ENCODE results near the gene CPA1.

Gene CPA1

DNA sequence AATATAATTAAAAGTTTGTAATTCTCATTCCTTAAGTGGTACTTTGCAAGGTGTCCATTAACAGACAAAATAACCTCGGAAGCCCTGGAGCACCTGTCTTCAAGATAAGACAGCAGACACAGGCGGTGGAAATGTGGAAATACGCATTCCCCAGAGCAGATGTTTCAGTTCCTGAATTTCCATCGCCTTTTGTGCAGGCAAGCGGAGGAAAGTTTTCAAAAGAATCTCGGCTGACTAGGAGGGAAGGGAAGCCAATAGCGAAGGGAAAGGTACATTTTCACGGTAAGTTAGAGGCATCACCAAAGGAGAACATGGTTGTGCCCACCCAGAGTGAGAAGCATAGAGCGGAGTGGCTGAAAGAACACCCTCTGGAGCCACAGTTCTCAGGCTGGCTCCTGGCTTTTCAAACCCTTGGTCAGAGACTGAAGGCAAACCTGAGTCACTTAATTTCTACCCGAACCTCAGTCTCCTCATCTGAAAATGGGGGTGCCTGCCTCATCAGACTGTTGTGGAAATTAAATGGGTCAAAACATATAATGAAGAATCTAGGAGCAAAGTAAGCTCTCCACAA lies 13.6 kb downstream of the CPA1 start:
- H3K4me3 ChIP-seq (ENCODE audit: insufficient read depth, low read length, poor library complexity, severe bottlenecking): no peak overlapping the region
- no peaks in the 10 kb centered on the region for H4K20me1 ChIP-seq (ENCODE audit: low read depth, low read length)
- no peak overlapping the region for H3K9ac ChIP-seq (ENCODE audit: low read length)
- no peak overlapping the region for H2AFZ ChIP-seq (ENCODE audit: low read depth, low read length, severe bottlenecking)
- no peaks in the 10 kb centered on the region for H3F3A ChIP-seq (ENCODE audit: insufficient read depth)
- no peaks in the 10 kb centered on the region for H3K27me3 ChIP-seq (ENCODE audit: low read length)
- no peaks in the 10 kb centered on the region for H3K9me2 ChIP-seq (replicated peaks; ENCODE audit: insufficient read depth, low read length)
- no peak overlapping the region for H3K4me2 ChIP-seq (ENCODE audit: low read depth, low read length, poor library complexity, severe bottlenecking)
- H3K36me3 ChIP-seq (ENCODE audit: low read length): no peaks in the 10 kb centered on the region
- H3K27ac ChIP-seq (ENCODE audit: low read depth, low read length): no peak overlapping the region
- TF ChIP-seq, protein P1, sequence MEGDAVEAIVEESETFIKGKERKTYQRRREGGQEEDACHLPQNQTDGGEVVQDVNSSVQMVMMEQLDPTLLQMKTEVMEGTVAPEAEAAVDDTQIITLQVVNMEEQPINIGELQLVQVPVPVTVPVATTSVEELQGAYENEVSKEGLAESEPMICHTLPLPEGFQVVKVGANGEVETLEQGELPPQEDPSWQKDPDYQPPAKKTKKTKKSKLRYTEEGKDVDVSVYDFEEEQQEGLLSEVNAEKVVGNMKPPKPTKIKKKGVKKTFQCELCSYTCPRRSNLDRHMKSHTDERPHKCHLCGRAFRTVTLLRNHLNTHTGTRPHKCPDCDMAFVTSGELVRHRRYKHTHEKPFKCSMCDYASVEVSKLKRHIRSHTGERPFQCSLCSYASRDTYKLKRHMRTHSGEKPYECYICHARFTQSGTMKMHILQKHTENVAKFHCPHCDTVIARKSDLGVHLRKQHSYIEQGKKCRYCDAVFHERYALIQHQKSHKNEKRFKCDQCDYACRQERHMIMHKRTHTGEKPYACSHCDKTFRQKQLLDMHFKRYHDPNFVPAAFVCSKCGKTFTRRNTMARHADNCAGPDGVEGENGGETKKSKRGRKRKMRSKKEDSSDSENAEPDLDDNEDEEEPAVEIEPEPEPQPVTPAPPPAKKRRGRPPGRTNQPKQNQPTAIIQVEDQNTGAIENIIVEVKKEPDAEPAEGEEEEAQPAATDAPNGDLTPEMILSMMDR (IDR thresholded peaks at IDR 0.05; ENCODE audit: insufficient read depth, low read length, poor library complexity, severe bottlenecking): no peak
- TF ChIP-seq EZH2phosphoT487 (conservative IDR thresholded peaks at IDR 0.05; ENCODE audit: low read length): no peak
- H3K79me2 ChIP-seq (ENCODE audit: insufficient read depth, low read length): no peaks in the 10 kb centered on the region
- H3K9me3 ChIP-seq (ENCODE audit: insufficient read depth, low read length): no peaks in the 10 kb centered on the region

DNA sequence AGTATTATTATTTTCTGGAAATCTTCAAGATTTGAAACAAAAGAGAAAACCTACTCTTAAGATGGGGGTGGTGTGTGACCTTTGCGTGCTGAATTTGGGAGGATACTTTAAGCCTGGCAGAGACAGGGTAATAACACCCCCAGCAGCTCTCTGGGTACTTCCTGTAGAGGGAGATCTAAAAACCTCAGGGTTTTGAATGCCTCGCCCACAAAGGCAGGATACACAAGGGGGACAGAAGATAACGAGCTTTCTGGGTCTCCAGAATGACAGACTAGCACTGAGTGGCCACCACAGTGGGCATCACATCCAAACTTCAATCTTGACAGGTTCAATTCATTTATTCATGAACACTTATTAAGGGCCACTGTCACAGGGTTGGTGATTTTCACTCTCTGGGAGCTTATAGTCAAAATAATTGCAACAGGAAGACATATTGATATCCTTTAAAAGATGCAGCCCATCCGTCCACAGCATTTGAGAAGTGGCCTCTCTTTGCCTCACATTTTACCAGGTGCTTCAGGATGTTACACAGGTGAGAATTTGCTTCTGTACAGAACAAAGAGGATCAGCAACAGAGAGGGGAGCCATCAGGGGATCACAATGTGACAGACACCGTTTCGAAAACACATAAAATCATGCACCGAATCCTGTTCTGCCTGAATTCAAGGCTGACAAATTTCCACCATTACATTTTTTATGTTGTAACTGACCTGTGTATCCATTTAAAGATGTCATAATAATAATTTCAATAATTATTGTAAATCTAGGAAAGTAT lies 14.3 kb downstream of the CPA1 start:
- H3K9me3 ChIP-seq (ENCODE audit: insufficient read depth, low read length): no peaks in the 10 kb centered on the region
- H3K9ac ChIP-seq (ENCODE audit: low read length): no peak overlapping the region
- H2AFZ ChIP-seq (ENCODE audit: low read depth, low read length, severe bottlenecking): no peak overlapping the region
- H3K79me2 ChIP-seq (ENCODE audit: insufficient read depth, low read length): no peaks in the 10 kb centered on the region
- no peaks in the 10 kb centered on the region for H3K9me2 ChIP-seq (replicated peaks; ENCODE audit: insufficient read depth, low read length)
- no peak overlapping the region for H3K4me3 ChIP-seq (ENCODE audit: insufficient read depth, low read length, poor library complexity, severe bottlenecking)
- H3K4me2 ChIP-seq (ENCODE audit: low read depth, low read length, poor library complexity, severe bottlenecking): no peak overlapping the region
- no peak overlapping the region for H3K27ac ChIP-seq (ENCODE audit: low read depth, low read length)
- no peak for TF ChIP-seq EZH2phosphoT487 (conservative IDR thresholded peaks at IDR 0.05; ENCODE audit: low read length)
- TF ChIP-seq, protein P1 (IDR thresholded peaks at IDR 0.05; ENCODE audit: insufficient read depth, low read length, poor library complexity, severe bottlenecking): no peak
- H4K20me1 ChIP-seq (ENCODE audit: low read depth, low read length): no peaks in the 10 kb centered on the region
- no peaks in the 10 kb centered on the region for H3K36me3 ChIP-seq (ENCODE audit: low read length)
- no peaks in the 10 kb centered on the region for H3K27me3 ChIP-seq (ENCODE audit: low read length)
- H3F3A ChIP-seq (ENCODE audit: insufficient read depth): no peaks in the 10 kb centered on the region

DNA sequence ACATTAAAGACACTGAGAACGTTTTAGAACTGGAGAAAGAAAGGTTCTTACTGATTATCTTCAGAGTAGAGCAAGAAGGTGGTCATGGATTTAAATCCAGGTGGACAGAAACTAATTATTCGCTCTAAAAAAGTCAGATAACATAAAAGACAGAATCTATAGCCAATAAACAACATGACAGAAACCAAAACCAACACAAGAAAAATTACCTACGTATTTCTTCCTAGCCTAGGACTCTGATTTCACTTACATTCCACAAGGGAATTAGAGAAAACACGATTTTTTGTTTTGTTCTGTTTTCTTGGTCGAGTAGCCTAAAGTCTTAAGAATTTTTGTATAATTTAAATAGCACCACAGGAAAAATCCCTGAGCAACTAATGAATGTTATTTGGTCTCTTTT lies 15.1 kb downstream of the CPA1 start:
- H3K9me2 ChIP-seq (replicated peaks; ENCODE audit: insufficient read depth, low read length): no peaks in the 10 kb centered on the region
- H3K4me2 ChIP-seq (ENCODE audit: low read depth, low read length, poor library complexity, severe bottlenecking): no peak overlapping the region
- no peak overlapping the region for H2AFZ ChIP-seq (ENCODE audit: low read depth, low read length, severe bottlenecking)
- no peak overlapping the region for H3K4me3 ChIP-seq (ENCODE audit: insufficient read depth, low read length, poor library complexity, severe bottlenecking)
- no peaks in the 10 kb centered on the region for H3F3A ChIP-seq (ENCODE audit: insufficient read depth)
- H3K27me3 ChIP-seq (ENCODE audit: low read length): no peaks in the 10 kb centered on the region
- no peaks in the 10 kb centered on the region for H3K36me3 ChIP-seq (ENCODE audit: low read length)
- no peak overlapping the region for H3K9ac ChIP-seq (ENCODE audit: low read length)
- no peaks in the 10 kb centered on the region for H4K20me1 ChIP-seq (ENCODE audit: low read depth, low read length)
- H3K9me3 ChIP-seq (ENCODE audit: insufficient read depth, low read length): no peaks in the 10 kb centered on the region
- no peaks in the 10 kb centered on the region for H3K79me2 ChIP-seq (ENCODE audit: insufficient read depth, low read length)
- no peak for TF ChIP-seq EZH2phosphoT487 (conservative IDR thresholded peaks at IDR 0.05; ENCODE audit: low read length)
- no peak overlapping the region for H3K27ac ChIP-seq (ENCODE audit: low read depth, low read length)

DNA sequence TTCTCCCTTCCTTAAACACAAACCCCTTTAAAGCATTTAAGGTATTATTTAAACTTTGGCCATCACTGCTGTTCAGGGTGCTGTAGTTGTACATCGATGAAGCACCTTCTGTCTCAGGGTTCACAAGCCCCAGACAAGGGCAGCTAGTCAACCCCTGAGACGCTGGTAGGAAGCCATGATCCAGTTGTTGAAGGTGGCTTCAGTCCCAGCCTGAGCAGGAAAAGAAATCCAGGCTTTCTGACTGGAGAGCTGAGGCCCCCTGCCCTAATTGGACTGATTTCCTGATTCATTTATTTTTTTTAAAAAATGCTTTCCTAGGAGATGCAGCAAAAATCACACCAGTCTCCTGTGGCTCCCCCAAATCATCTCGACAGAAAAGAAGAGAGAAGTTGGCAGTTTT lies 15.8 kb downstream of the CPA1 start:
- Histone ChIP-seq H3K27ac (ENCODE audit: low read depth, low read length) (no peak overlapping the region), H3K9me2 (replicated peaks; ENCODE audit: insufficient read depth, low read length) (no peaks in the 10 kb centered on the region), H3K9me3 (ENCODE audit: insufficient read depth, low read length) (no peaks in the 10 kb centered on the region), H3K79me2 (ENCODE audit: insufficient read depth, low read length) (no peaks in the 10 kb centered on the region), H2AFZ (ENCODE audit: low read depth, low read length, severe bottlenecking) (no peak overlapping the region), H3K4me3 (ENCODE audit: insufficient read depth, low read length, poor library complexity, severe bottlenecking) (no peak overlapping the region), H3K4me2 (ENCODE audit: low read depth, low read length, poor library complexity, severe bottlenecking) (no peak overlapping the region), H3F3A (ENCODE audit: insufficient read depth) (no peaks in the 10 kb centered on the region), H3K27me3 (ENCODE audit: low read length) (no peaks in the 10 kb centered on the region), H3K36me3 (ENCODE audit: low read length) (no peaks in the 10 kb centered on the region), H3K9ac (ENCODE audit: low read length) (no peak overlapping the region), H4K20me1 (ENCODE audit: low read depth, low read length) (no peaks in the 10 kb centered on the region)
- no peak for TF ChIP-seq EZH2phosphoT487 (conservative IDR thresholded peaks at IDR 0.05; ENCODE audit: low read length)
- TF ChIP-seq, protein P1 (IDR thresholded peaks at IDR 0.05; ENCODE audit: insufficient read depth, low read length, poor library complexity, severe bottlenecking): no peak
